Progenitor cell of endocrine pancreas (in vitro differentiated cells): Measurements from ENCODE around the gene NPM1. TPM values are rescaled to one million over a fixed set of nuclear protein-coding genes. Genes with fewer than 3 reads are reported as not detected.
A peak's percentile ranks its signal among the peaks of the same experiment; 100 is the strongest.

ENCODE experiments used
- DNase-seq: peaks from one replicate; pipeline ENCODE4 v3.0.0; 2021; ENCODE audit warnings: low spot score; ENCODE audit not compliant: unreplicated experiment
- H3K27ac Mint-ChIP-seq: 2 replicates; pipeline ENCODE4 v1.8.0; 2021; ENCODE audit warnings: mild to moderate bottlenecking, moderate library complexity, mixed read lengths
- H3K27me3 Mint-ChIP-seq: 2 replicates; pipeline ENCODE4 v1.8.0; 2021; ENCODE audit warnings: mixed read lengths
- H3K36me3 Mint-ChIP-seq: 2 replicates; pipeline ENCODE4 v1.8.0; 2022; ENCODE audit warnings: mixed read lengths; ENCODE audit not compliant: insufficient read depth
- H3K4me1 Mint-ChIP-seq: 2 replicates; pipeline ENCODE4 v1.8.0; 2021; ENCODE audit warnings: low read depth, mixed read lengths
- H3K4me3 Mint-ChIP-seq: 2 replicates; pipeline ENCODE4 v1.8.0; 2021; ENCODE audit warnings: low read depth, mild to moderate bottlenecking, moderate library complexity, mixed read lengths
- H3K9me3 Mint-ChIP-seq: 2 replicates; pipeline ENCODE4 v1.8.0; 2021; ENCODE audit warnings: low read depth, mixed read lengths
- CTCF ChIP-seq: fragments of 200-600 bp; sonication (generic); IDR thresholded peaks from one replicate; pipeline ENCODE4 v1.5.0; 2021; ENCODE audit warnings: antibody characterized with exemption, mild to moderate bottlenecking; ENCODE audit not compliant: unreplicated experiment
- total RNA-seq: library from RNA; stranded (reverse); gene quantifications from 2 replicates; pipeline ENCODE4 v1.2.1, GENCODE V29; 2021

NPM1 gene
- total RNA-seq, 1 donor from 2014 or later: 1,367 TPM

- DNase-seq: no peak
- no peaks in the 10 kb centered on the region for H3K36me3 Mint-ChIP-seq
- peaks cover 9% of the 10 kb centered on the region for H3K4me1 Mint-ChIP-seq
- peaks cover 30% of the 10 kb centered on the region for H3K27me3 Mint-ChIP-seq
- no peak for TF ChIP-seq CTCF
- H3K4me3 Mint-ChIP-seq: no peak overlapping the region
- no peak overlapping the region for H3K27ac Mint-ChIP-seq
- H3K9me3 Mint-ChIP-seq: no peaks in the 10 kb centered on the region
These were observed 58.2 kb downstream of the NPM1 start for GRCh38 chr5:171445644-171446516.

GRCh38 chr5:171447226-171447625, 59.6 kb downstream of the NPM1 start:
- no peaks in the 10 kb centered on the region for H3K9me3 Mint-ChIP-seq
- TF ChIP-seq CTCF: no peak
- no peak overlapping the region for H3K4me3 Mint-ChIP-seq

GRCh38 chr5:171449426-171449825, 61.8 kb downstream of the NPM1 start:
- peaks cover 25% of the 10 kb centered on the region for H3K27me3 Mint-ChIP-seq
- no peaks in the 10 kb centered on the region for H3K9me3 Mint-ChIP-seq
- no peaks in the 10 kb centered on the region for H3K36me3 Mint-ChIP-seq
- TF ChIP-seq CTCF: no peak
- no peak overlapping the region for H3K4me3 Mint-ChIP-seq
- H3K4me1 Mint-ChIP-seq: peaks cover 11% of the 10 kb centered on the region
- peak overlapping the region; percentile 64 for H3K27ac Mint-ChIP-seq
- DNase-seq: no peak

More at GRCh38 chr5:171447226-171447625, 59.6 kb downstream of the NPM1 start:
- Mint-ChIP-seq H3K36me3 (no peaks in the 10 kb centered on the region), H3K27ac (no peak overlapping the region), H3K4me1 (peaks cover 11% of the 10 kb centered on the region), H3K27me3 (peaks cover 21% of the 10 kb centered on the region)
- no peak for DNase-seq

GRCh38 chr5:171450423-171451331, 63.0 kb downstream of the NPM1 start:
- H3K9me3 Mint-ChIP-seq: no peaks in the 10 kb centered on the region
- no peak for DNase-seq
- H3K36me3 Mint-ChIP-seq: no peaks in the 10 kb centered on the region
- H3K4me1 Mint-ChIP-seq: peaks cover 11% of the 10 kb centered on the region
- H3K27me3 Mint-ChIP-seq: peaks cover 30% of the 10 kb centered on the region
- no peak overlapping the region for H3K4me3 Mint-ChIP-seq
- peak overlapping the region; percentile 45 for H3K27ac Mint-ChIP-seq
- TF ChIP-seq CTCF: no peak

- Mint-ChIP-seq H3K27me3 (peaks cover 30% of the 10 kb centered on the region), H3K9me3 (no peaks in the 10 kb centered on the region), H3K27ac (peak overlapping the region; percentile 91), H3K36me3 (no peaks in the 10 kb centered on the region), H3K4me3 (peak overlapping the region; percentile 29), H3K4me1 (peaks cover 11% of the 10 kb centered on the region)
- DNase-seq: no peak
- TF ChIP-seq CTCF: no peak
These were observed 63.8 kb downstream of the NPM1 start for GRCh38 chr5:171451421-171451820.
